DND-41 (cell line): Measurements from ENCODE around the gene EXOSC3.

Experiments
- ATAC-seq: fragments of 200-7000 bp; cut with Tn5 transposase; 3 replicates; pipeline ENCODE4 v1.9.1; 2021; ENCODE audit warnings: low read depth; ENCODE audit not compliant: insufficient read depth
- DNase-seq: peaks from one replicate; pipeline ENCODE4 v3.0.0-alpha.2; 2020
- H2AFZ ChIP-seq: 2 replicates; pipeline ENCODE4 v1.6.0; 2012; ENCODE audit warnings: low read depth, low read length
- H3K27ac ChIP-seq: 2 replicates; pipeline ENCODE4 v1.5.1; 2012; ENCODE audit warnings: low read length, inconsistent platforms
- H3K27me3 ChIP-seq: fragments of 200-600 bp; sonication (generic); 2 replicates; pipeline ENCODE4 v1.6.0; 2012; ENCODE audit warnings: low read length, mild to moderate bottlenecking, inconsistent platforms; ENCODE audit not compliant: insufficient read depth, poor library complexity
- H3K36me3 ChIP-seq: 2 replicates; pipeline ENCODE4 v1.5.1; 2012; ENCODE audit warnings: low read length, inconsistent platforms; ENCODE audit not compliant: insufficient read depth
- H3K4me1 ChIP-seq: 2 replicates; pipeline ENCODE4 v1.5.1; 2012; ENCODE audit warnings: mild to moderate bottlenecking, low read length; ENCODE audit not compliant: insufficient read depth
- H3K4me2 ChIP-seq: 2 replicates; pipeline ENCODE4 v1.6.0; 2012; ENCODE audit warnings: mild to moderate bottlenecking, moderate library complexity, low read length, inconsistent platforms; ENCODE audit not compliant: insufficient read depth
- H3K4me3 ChIP-seq, 2 experiments: fragments of 200-600 bp in 1 of 2; shearing (Covaris generic) in 1 of 2; 2 replicates each; pipeline ENCODE4 v1.5.1; 2012 to 2016; ENCODE audit warnings: inconsistent platforms in 2 of 2, low read length in 2 of 2, mild to moderate bottlenecking in 2 of 2, low read depth in 1 of 2, moderate library complexity in 1 of 2
- H3K79me2 ChIP-seq: 2 replicates; pipeline ENCODE4 v1.6.0; 2012; ENCODE audit warnings: low read length, inconsistent platforms; ENCODE audit not compliant: insufficient read depth
- H3K9ac ChIP-seq: 2 replicates; pipeline ENCODE4 v1.6.0; 2012; ENCODE audit warnings: low read depth, mild to moderate bottlenecking, inconsistent platforms, low read length, moderate library complexity
- H3K9me3 ChIP-seq: 2 replicates; pipeline ENCODE4 v1.5.1; 2012; ENCODE audit warnings: low read length, moderate library complexity, mild to moderate bottlenecking, inconsistent platforms; ENCODE audit not compliant: insufficient read depth, severe bottlenecking
- H4K20me1 ChIP-seq: 2 replicates; pipeline ENCODE4 v1.6.0; 2012; ENCODE audit warnings: low read length; ENCODE audit not compliant: insufficient read depth
- EZH2 ChIP-seq: IDR thresholded peaks from 3 replicates; pipeline ENCODE4 v1.6.1; 2012; ENCODE audit warnings: borderline replicate concordance, low read depth, mild to moderate bottlenecking, moderate library complexity, low read length, inconsistent platforms; ENCODE audit not compliant: severe bottlenecking
- TF ChIP-seq, protein P1 (sequence below): IDR thresholded peaks from 2 replicates; pipeline ENCODE4 v1.5.1; 2012; ENCODE audit warnings: borderline replicate concordance, low read length, moderate library complexity, mild to moderate bottlenecking; ENCODE audit not compliant: poor library complexity, severe bottlenecking; ENCODE audit errors: extremely low read depth

EXOSC3 gene

DNA sequence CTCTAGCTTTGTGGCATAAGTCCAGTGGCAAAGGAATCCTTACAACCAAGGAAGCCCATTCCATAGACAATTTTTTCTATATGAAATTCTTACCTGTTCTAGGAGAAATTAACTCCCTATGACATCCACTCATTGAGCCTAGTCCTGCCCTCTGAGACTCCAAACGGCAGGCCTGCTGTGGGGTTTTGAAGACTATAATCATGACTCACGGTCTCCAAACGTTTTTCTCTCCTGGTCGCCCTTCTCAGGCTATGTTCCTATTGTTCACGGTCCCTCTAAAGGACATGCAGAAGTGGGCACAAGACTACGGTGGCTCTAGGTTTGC lies 611 bp downstream of the EXOSC3 start:
- Histone ChIP-seq H3K79me2 (peaks cover 49% of the 10 kb centered on the region), H3K27me3 (no peaks in the 10 kb centered on the region), H2AFZ (peak overlapping the region; percentile 99), H3K4me2 (peak overlapping the region; percentile 84), H3K4me3 (peak overlapping the region; percentile 50 to 72), H3K4me1 (peaks cover 34% of the 10 kb centered on the region), H3K9me3 (no peaks in the 10 kb centered on the region), H3K27ac (peak overlapping the region; percentile 90), H3K36me3 (peaks cover 52% of the 10 kb centered on the region), H3K9ac (peak overlapping the region; percentile 85), H4K20me1 (peaks cover 3% of the 10 kb centered on the region; the same call in 1 of the 2 replicates)
- TF ChIP-seq EZH2 = no peak
- TF ChIP-seq, protein P1, sequence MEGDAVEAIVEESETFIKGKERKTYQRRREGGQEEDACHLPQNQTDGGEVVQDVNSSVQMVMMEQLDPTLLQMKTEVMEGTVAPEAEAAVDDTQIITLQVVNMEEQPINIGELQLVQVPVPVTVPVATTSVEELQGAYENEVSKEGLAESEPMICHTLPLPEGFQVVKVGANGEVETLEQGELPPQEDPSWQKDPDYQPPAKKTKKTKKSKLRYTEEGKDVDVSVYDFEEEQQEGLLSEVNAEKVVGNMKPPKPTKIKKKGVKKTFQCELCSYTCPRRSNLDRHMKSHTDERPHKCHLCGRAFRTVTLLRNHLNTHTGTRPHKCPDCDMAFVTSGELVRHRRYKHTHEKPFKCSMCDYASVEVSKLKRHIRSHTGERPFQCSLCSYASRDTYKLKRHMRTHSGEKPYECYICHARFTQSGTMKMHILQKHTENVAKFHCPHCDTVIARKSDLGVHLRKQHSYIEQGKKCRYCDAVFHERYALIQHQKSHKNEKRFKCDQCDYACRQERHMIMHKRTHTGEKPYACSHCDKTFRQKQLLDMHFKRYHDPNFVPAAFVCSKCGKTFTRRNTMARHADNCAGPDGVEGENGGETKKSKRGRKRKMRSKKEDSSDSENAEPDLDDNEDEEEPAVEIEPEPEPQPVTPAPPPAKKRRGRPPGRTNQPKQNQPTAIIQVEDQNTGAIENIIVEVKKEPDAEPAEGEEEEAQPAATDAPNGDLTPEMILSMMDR = no peak
- no peak for DNase-seq
- peak; percentile 4; the same call in 1 of the 3 replicates for ATAC-seq

DNA sequence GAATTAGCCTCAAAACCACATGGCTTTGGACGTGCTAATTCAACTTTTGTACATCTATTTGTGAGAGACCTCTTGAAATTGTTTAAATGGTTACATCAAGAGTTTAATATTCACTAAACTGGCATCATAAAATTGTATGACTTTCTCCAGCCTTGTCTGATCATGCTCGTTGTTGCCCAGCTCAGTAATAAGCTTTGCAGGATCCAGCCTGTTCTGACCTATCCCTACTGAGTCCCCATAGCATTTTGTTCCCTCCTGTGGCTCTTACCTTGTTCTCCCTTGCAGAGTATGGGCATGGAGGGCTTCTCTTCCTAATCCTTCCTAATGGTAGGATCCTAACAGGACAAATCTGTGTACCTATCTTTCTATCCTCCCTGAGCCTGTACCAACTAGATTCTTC lies 6.3 kb downstream of the EXOSC3 start:
- peaks cover 17% of the 10 kb centered on the region for H3K4me1 ChIP-seq
- no peak overlapping the region for H2AFZ ChIP-seq
- ATAC-seq (no peak), DNase-seq (no peak)
- H3K4me3 ChIP-seq = no peak overlapping the region
- H3K9ac ChIP-seq = no peak overlapping the region
- peaks cover 5% of the 10 kb centered on the region; the same call in 1 of the 2 replicates for H4K20me1 ChIP-seq
- H3K79me2 ChIP-seq = peaks cover 23% of the 10 kb centered on the region
- TF ChIP-seq EZH2 = no peak
- TF ChIP-seq, protein P1 = no peak
- H3K36me3 ChIP-seq = peaks cover 90% of the 10 kb centered on the region
- no peak overlapping the region for H3K4me2 ChIP-seq
- H3K9me3 ChIP-seq = no peaks in the 10 kb centered on the region
- H3K27ac ChIP-seq = no peak overlapping the region
- H3K27me3 ChIP-seq = no peaks in the 10 kb centered on the region

DNA sequence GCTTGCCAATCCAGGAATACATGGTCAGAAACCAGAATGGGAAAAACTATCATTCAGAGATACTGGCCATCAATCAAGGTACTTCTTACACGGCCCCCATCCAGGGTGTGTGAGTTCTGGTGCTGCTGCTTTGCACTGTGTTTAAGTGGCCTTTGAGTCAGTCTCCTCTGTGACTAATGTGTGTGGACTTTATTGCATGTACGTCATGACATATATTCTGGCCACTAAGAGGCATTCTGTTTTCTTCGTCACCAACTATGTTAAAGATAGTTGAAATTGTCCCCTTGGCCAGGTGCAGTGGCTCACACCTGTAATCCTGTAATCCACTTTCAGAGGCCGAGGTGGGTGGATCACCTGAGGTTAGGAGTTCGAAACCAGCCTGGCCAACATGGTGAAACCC lies 8.5 kb downstream of the EXOSC3 start:
- TF ChIP-seq, protein P1 = no peak
- TF ChIP-seq EZH2 = no peak
- Histone ChIP-seq H3K36me3 (peaks cover 81% of the 10 kb centered on the region), H3K27ac (no peak overlapping the region), H3K79me2 (peaks cover 2% of the 10 kb centered on the region; the same call in 1 of the 2 replicates), H3K4me1 (no peaks in the 10 kb centered on the region), H2AFZ (no peak overlapping the region), H3K9ac (no peak overlapping the region), H4K20me1 (peaks cover 3% of the 10 kb centered on the region; the same call in 1 of the 2 replicates), H3K4me3 (no peak overlapping the region), H3K4me2 (no peak overlapping the region), H3K9me3 (no peaks in the 10 kb centered on the region), H3K27me3 (no peaks in the 10 kb centered on the region)
- DNase-seq (no peak), ATAC-seq (no peak)

DNA sequence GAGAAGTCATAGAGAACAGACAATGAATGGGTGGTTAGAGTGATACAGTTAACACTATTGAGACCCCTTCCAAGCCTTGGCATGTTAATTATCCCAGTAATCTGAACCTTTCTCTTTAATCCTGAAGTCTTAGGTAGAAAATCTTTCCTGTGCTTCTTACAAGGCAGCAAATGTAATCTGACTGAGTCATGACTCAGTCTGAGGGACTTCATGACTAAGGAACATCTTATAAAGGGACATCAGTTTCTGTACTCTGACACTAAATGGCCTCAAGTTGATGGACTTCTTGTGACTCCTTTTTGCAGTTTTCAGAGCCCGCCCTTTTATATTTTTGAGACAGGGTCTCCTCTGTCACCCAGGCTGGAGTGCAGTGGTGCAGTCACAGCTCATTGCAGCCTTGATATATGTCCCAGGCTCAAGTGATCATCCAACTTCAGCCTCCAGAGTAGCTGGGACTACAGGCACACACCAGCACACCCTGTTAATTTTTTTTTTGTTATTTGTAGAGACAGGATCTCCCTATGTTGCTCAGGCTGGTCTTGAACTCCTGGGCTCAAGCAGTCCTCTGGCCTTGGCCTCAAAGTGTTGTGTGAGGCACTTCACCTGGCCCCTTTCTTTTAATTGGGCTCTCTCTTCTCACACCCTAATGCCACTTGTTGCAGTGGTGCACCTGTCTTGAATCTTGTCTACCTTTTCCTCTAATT lies 9.5 kb downstream of the EXOSC3 start:
- Histone ChIP-seq H3K27me3 (no peaks in the 10 kb centered on the region), H3K9ac (no peak overlapping the region), H3K36me3 (peaks cover 76% of the 10 kb centered on the region), H3K27ac (no peak overlapping the region), H3K79me2 (no peaks in the 10 kb centered on the region), H3K4me3 (no peak overlapping the region), H3K4me2 (no peak overlapping the region), H2AFZ (no peak overlapping the region), H3K4me1 (no peaks in the 10 kb centered on the region), H4K20me1 (peaks cover 3% of the 10 kb centered on the region; the same call in 1 of the 2 replicates), H3K9me3 (no peaks in the 10 kb centered on the region)
- ATAC-seq (no peak), DNase-seq (no peak)
- TF ChIP-seq, protein P1 = no peak
- no peak for TF ChIP-seq EZH2
